HG03432 (cell line): ENCODE results near the gene PBX1.

Experiments used
- ATAC-seq: cut with Tn5 transposase; IDR thresholded peaks from one replicate; pipeline ENCODE4 v1.9.1; 2021; ENCODE audit warnings: mild to moderate bottlenecking, moderate library complexity; ENCODE audit not compliant: unreplicated experiment

PBX1 gene

GRCh38 chr1:164611754-164612642 is 53.0 kb downstream of the PBX1 start:
- no peak for ATAC-seq

- no peak for ATAC-seq
Measured at GRCh38 chr1:164613176-164613575, 54.2 kb downstream of the PBX1 start.

GRCh38 chr1:164614316-164614715 is 55.3 kb downstream of the PBX1 start:
- ATAC-seq = no peak

GRCh38 chr1:164617377-164618201 is 58.6 kb downstream of the PBX1 start:
- ATAC-seq = no peak

GRCh38 chr1:164618202-164618564 is 59.2 kb downstream of the PBX1 start:
- no peak for ATAC-seq

- ATAC-seq = no peak
Measured at GRCh38 chr1:164619006-164619784, 60.2 kb downstream of the PBX1 start.

- ATAC-seq = no peak
Measured at GRCh38 chr1:164622068-164622845, 63.3 kb downstream of the PBX1 start.

GRCh38 chr1:164623805-164624204 is 64.8 kb downstream of the PBX1 start:
- ATAC-seq = no peak

GRCh38 chr1:164624400-164624799 is 65.4 kb downstream of the PBX1 start:
- ATAC-seq = no peak

GRCh38 chr1:164625004-164625617 is 66.1 kb downstream of the PBX1 start:
- no peak for ATAC-seq

- no peak for ATAC-seq
Measured at GRCh38 chr1:164628772-164629171, 69.8 kb downstream of the PBX1 start.

- ATAC-seq = no peak
Measured at GRCh38 chr1:164629971-164630370, 71.0 kb downstream of the PBX1 start.

- no peak for ATAC-seq
Measured at GRCh38 chr1:164630626-164631396, 71.8 kb downstream of the PBX1 start.

- ATAC-seq = no peak
Measured at GRCh38 chr1:164631751-164632150, 72.8 kb downstream of the PBX1 start.

GRCh38 chr1:164633997-164634396 is 75.0 kb downstream of the PBX1 start:
- no peak for ATAC-seq

- no peak for ATAC-seq
Measured at GRCh38 chr1:164635059-164635802, 76.2 kb downstream of the PBX1 start.

GRCh38 chr1:164635803-164636731 is 77.1 kb downstream of the PBX1 start:
- ATAC-seq = no peak
